ENCODE data around the gene TMC7. TPM values are rescaled to one million over a fixed set of nuclear protein-coding genes. Genes with fewer than 3 reads are reported as not detected.

Gene TMC7
- total and polyA plus RNA-seq, 2 of the 13 experiments (the other 11 are each of a cell fraction or from before 2014, with no cell fraction given) = 1.2 to 5.1 TPM

DNA sequence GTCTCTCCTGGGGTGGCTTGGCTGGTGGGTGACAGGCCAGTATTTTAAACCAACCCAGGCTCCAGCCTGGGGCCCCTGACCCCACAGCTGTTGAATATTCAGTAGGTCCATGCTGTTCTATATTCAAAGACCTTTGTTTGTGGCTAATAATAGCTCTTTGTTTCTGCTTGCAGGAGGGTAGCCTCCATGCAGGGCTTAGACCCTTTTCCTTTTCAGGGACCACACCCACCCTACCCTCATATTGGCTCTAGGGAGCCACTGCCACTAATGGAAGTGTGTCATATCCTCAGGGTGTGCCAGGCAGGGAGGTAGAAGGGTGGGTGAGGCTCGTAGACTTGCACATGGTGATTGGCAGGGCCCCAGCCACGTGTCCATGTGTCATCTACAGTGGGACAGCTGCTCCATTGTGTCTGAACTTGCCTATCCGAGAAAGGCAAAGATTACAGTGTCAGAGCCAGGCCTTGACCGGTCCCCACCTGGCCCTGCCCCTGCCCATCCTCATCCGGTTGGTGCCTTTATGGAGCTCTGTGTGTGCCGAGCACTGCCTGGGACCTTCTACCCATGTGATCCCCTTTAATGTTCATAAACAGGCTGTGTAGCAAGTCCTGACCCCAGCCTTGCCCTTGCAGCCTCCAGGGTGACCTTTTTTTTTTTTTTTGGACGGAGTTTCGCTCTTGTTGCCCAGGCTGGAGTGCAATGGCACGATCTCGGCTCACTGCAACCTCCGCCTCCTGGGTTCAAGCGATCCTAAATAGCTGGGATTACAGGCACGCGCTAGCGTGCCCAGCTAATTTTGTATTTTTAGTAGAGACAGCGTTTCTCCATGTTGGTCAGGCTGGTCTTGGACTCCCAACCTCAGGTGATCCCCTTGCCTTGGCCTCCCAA, 22.1 kb downstream of the TMC7 start (continued):
- TF ChIP-seq SAFB2 (CRISPR knock-in tag; IDR thresholded peaks at IDR 0.05; ENCODE audit: borderline replicate concordance, low read depth) (peak; percentile 79; the same call in 1 of the 2 replicates), ZEB1 (IDR thresholded peaks at IDR 0.05; ENCODE audit: insufficient replicate concordance, low read depth) (peak; percentile 81), HMGA1 (CRISPR knock-in tag; conservative IDR thresholded peaks at IDR 0.05) (no peak), ZFX (CRISPR knock-in tag; IDR thresholded peaks at IDR 0.05; ENCODE audit: low read depth) (peak; percentile 92), ZNF775 (CRISPR knock-in tag; IDR thresholded peaks at IDR 0.05; ENCODE audit: borderline replicate concordance) (no peak), ZNF652 (CRISPR knock-in tag; IDR thresholded peaks at IDR 0.05; ENCODE audit: borderline replicate concordance, low read depth) (no peak), MZF1 (CRISPR knock-in tag; IDR thresholded peaks at IDR 0.05; ENCODE audit: borderline replicate concordance) (peak; percentile 85; the same call in 1 of the 2 replicates), NR2F2 (IDR thresholded peaks at IDR 0.05; ENCODE audit: borderline replicate concordance, low read depth) (peak; percentile 95), ZNF10 (CRISPR knock-in tag; IDR thresholded peaks at IDR 0.05; ENCODE audit: borderline replicate concordance, low read depth) (no peak), SPEN (CRISPR knock-in tag; IDR thresholded peaks at IDR 0.05; ENCODE audit: low read depth) (peak; percentile 93; the same call in 1 of the 2 replicates), SOX5 (CRISPR knock-in tag; IDR thresholded peaks at IDR 0.05; ENCODE audit: borderline replicate concordance) (peak; percentile 99), ZNF253 (CRISPR knock-in tag; IDR thresholded peaks at IDR 0.05; ENCODE audit: borderline replicate concordance) (no peak), SMAD1 (CRISPR knock-in tag; IDR thresholded peaks at IDR 0.05; ENCODE audit: borderline replicate concordance, low read depth) (peak; percentile 44; the same call in 1 of the 2 replicates), MTA3 (CRISPR knock-in tag; IDR thresholded peaks at IDR 0.05) (no peak), FLYWCH1 (CRISPR knock-in tag; IDR thresholded peaks at IDR 0.05) (no peak), ZFP62 (CRISPR knock-in tag; IDR thresholded peaks at IDR 0.05) (no peak), ZFP1 (CRISPR knock-in tag; IDR thresholded peaks at IDR 0.05) (peak; percentile 71), NR0B2 (CRISPR knock-in tag; IDR thresholded peaks at IDR 0.05) (peak; percentile 93), FOXK2 (IDR thresholded peaks at IDR 0.05) (no peak; the same call in none of the 2 replicates), ZNF263 (CRISPR knock-in tag; IDR thresholded peaks at IDR 0.05) (peak; percentile 76), ZNF614 (CRISPR knock-in tag; IDR thresholded peaks at IDR 0.05; ENCODE audit: borderline replicate concordance) (peak; percentile 99), MIXL1 (CRISPR knock-in tag; IDR thresholded peaks at IDR 0.05) (peak; percentile 87), PHF20 (CRISPR knock-in tag; IDR thresholded peaks at IDR 0.05) (peak; percentile 70)
- TF ChIP-seq, protein P1, sequence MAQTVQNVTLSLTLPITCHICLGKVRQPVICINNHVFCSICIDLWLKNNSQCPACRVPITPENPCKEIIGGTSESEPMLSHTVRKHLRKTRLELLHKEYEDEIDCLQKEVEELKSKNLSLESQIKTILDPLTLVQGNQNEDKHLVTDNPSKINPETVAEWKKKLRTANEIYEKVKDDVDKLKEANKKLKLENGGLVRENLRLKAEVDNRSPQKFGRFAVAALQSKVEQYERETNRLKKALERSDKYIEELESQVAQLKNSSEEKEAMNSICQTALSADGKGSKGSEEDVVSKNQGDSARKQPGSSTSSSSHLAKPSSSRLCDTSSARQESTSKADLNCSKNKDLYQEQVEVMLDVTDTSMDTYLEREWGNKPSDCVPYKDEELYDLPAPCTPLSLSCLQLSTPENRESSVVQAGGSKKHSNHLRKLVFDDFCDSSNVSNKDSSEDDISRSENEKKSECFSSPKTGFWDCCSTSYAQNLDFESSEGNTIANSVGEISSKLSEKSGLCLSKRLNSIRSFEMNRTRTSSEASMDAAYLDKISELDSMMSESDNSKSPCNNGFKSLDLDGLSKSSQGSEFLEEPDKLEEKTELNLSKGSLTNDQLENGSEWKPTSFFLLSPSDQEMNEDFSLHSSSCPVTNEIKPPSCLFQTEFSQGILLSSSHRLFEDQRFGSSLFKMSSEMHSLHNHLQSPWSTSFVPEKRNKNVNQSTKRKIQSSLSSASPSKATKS (CRISPR knock-in tag; IDR thresholded peaks at IDR 0.05) = no peak
- TF ChIP-seq, protein P2, sequence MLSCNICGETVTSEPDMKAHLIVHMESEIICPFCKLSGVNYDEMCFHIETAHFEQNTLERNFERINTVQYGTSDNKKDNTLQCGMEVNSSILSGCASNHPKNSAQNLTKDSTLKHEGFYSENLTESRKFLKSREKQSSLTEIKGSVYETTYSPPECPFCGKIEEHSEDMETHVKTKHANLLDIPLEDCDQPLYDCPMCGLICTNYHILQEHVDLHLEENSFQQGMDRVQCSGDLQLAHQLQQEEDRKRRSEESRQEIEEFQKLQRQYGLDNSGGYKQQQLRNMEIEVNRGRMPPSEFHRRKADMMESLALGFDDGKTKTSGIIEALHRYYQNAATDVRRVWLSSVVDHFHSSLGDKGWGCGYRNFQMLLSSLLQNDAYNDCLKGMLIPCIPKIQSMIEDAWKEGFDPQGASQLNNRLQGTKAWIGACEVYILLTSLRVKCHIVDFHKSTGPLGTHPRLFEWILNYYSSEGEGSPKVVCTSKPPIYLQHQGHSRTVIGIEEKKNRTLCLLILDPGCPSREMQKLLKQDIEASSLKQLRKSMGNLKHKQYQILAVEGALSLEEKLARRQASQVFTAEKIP (CRISPR knock-in tag; IDR thresholded peaks at IDR 0.05; ENCODE audit: borderline replicate concordance) = no peak
- TF ChIP-seq, protein P3, sequence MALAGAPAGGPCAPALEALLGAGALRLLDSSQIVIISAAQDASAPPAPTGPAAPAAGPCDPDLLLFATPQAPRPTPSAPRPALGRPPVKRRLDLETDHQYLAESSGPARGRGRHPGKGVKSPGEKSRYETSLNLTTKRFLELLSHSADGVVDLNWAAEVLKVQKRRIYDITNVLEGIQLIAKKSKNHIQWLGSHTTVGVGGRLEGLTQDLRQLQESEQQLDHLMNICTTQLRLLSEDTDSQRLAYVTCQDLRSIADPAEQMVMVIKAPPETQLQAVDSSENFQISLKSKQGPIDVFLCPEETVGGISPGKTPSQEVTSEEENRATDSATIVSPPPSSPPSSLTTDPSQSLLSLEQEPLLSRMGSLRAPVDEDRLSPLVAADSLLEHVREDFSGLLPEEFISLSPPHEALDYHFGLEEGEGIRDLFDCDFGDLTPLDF (CRISPR knock-in tag; IDR thresholded peaks at IDR 0.05) = no peak
